HG03175 (cell line): Measurements from ENCODE around the gene TIGD7.
"Not testable (repeated sequence)": the region's sequence is repeated elsewhere in the genome, so short reads cannot be mapped to it uniquely, and the experiment has no call there.

ENCODE experiments used
- ATAC-seq: cut with Tn5 transposase; IDR thresholded peaks from one replicate; pipeline ENCODE4 v1.9.1; 2021; ENCODE audit warnings: mild to moderate bottlenecking, moderate library complexity; ENCODE audit not compliant: unreplicated experiment

The TIGD7 gene

GRCh38 chr16:3282730-3283542, 22.3 kb downstream of the TIGD7 start, which contains the start of gene ZNF263:
ZNF263 (plus strand) TSS chr16:3283491; CDS start chr16:3283819, 328 bp downstream.
- peak; percentile 81 for ATAC-seq

DNA sequence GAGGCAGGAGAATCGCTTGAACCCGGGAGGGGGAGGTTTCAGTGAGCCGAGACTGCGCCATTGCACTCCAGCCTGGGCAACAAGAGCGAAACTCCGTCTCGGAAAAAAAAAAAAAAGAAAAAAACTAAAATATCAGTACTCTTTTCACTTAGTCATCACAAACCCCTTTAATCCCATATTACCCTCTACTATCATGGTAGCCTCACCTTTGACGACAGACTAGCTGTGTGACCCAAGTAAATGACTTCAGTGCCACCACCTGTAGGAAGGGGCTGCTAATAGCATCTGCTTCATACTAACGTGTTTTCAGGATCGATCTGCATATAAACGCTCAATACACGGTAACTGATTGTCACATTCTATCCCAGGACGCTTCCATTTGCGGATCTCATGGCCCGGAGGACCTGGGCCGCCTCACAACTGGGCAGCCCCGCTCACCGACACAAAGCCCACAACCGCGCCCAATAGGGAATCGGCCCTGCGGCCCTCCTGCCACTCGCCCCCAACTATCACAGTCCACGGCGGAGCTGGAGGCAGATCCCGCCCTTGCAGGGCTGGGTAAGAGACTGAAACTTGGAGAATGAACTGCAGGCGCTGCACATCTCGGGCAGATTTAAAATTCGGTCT, 23.0 kb downstream of the TIGD7 start:
- peak; percentile 33 for ATAC-seq

GRCh38 chr16:3281222-3281820, 23.9 kb downstream of the TIGD7 start:
- no peak for ATAC-seq

DNA sequence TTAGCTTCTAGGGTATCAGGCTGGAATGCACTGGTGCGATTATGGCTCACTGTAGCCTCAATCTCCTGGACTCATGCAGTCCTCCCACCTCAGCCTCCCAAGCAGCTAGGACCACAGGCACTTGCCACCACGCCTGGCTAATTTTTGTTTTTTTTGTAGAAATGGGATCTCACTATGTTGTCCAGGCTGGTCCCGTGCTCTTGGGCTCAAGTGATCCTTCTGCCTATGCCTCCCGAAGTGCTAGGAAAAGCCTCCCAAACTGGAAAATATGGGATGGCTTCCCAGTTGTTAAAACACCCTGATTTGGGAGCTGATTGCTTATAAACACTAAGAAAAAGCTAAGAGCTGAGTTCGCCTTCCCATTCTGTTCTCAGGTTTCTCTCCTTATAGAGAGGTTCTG, 28.6 kb downstream of the TIGD7 start:
- ATAC-seq: no peak

DNA sequence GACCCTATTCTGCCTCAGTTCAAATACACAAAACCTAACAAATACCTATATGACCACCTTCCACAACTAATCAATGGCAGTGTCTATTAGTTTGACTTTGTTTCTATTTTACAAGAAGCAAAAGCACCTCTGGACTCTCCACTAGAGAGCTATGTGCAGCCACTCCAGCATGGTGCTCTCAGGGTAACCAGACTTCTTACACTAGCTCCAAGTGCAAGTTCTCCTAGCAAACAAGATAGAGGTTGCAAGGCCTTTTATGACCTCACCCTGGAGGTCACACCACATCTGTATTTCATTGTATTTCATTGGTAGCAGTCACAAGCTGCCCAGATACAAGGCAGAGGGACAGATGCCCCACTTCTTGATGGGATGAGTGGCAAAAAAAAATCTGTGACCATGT, 30.3 kb downstream of the TIGD7 start:
- ATAC-seq: no peak

DNA sequence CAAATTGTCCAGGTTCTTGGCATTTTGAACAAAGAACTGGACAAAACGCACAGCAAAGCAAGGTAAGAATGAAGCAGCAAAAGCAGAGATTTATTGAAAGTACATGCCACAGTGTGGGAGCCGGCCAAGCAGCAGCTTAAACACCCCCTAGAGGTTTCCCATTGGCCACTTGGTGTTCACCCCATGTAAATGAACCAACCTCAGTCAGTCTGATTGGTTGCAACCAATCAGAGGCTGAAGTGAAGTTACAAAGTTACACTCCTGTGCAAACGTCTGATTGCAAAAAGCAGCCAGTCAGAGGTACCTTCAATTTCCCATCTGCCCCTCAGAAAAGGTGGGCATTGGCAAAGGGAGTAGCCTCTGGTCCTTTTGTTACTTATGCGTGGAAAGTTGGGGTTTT, 30.7 kb downstream of the TIGD7 start:
- ATAC-seq: no peak

DNA sequence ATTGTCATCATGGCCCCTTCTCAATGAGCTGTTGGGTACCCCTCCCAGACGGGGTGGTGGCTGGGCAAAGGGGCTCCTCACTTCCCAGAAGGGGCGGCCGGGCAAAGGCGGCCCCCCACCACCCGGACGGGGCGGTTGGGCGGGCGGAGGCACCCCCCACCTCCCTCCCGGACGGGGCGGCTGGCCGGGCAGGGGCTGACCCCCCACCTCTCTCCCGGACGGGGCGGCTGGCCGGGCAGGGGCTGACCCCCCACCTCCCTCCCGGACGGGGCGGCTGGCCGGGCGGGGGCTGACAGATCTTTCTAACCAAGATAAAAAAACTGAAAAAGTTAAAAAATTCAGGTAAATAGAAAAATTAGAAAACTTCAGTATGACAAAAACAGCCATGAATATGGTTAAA, 33.9 kb downstream of the TIGD7 start:
- not testable (repeated sequence) for ATAC-seq

GRCh38 chr16:3270718-3271117, 34.5 kb downstream of the TIGD7 start:
- not testable (repeated sequence) for ATAC-seq

GRCh38 chr16:3268294-3268693, 36.9 kb downstream of the TIGD7 start:
- no peak for ATAC-seq

GRCh38 chr16:3266873-3267537, 38.2 kb downstream of the TIGD7 start:
- ATAC-seq: no peak

DNA sequence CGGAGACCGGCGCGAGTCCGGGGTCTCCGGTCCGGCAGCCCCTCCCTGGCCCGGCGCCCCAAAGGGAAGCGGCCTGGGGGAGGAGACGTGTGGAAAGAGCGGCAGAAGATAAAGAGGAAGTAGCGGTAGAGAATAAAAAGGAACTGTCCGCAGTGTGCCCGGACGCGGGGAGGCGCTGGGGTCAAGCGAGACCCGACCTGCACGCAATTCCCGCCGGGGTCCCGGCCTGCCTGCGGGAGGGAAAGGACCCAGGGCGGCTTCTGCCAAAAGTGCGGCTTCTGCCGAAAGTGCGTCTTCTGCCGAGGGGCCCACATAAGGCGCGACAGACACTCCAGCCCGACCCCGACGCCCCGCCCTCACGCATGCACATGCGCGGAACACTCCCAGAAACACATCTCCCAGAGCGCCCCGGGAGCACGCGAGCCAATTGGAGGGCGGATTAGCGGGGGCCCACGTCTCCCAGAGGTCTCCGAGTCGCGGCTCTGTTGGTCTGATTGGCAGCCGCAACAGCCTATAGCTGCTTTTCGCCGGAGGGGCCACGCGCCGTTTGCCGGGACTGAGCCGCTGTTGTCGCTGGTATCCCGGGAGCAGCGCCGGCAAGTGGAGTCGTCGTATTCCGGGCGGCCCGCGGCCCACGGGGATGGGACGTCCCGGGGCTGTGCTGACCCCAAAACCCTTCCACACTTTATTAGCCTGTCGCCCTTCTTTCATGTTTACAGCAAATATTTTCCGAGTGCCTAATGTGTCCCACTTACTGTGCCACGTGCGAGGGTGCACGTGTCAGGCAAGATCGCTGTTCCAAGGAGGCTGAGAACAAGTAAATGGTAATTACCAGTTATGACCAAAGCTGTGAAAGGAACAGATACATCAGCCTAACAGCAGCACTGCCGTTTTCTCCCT, 40.8 kb downstream of the TIGD7 start:
- ATAC-seq: peak; percentile 87

DNA sequence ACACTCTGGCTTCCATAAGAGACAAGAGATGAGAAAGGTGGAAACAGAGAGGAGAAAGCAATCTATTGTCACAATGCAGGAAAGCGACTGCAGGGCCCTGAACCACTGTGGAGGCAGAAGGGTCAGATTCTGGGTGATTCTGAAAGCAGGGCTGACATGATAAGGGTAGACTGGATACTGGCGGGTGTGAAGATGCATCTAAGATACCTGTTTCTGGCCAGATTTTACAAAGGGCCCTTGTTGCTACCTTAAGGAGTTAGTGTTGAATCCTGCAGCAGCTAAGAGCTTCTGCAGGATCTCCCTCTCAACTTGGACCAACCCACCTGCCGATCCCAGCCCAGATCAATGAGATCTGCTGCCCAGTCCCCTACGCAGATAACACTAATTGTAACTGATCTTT, 42.7 kb downstream of the TIGD7 start:
- ATAC-seq: no peak

- no peak for ATAC-seq
These were observed 45.4 kb downstream of the TIGD7 start for GRCh38 chr16:3259836-3260235.

GRCh38 chr16:3256866-3257465, 48.3 kb downstream of the TIGD7 start:
- no peak for ATAC-seq

DNA sequence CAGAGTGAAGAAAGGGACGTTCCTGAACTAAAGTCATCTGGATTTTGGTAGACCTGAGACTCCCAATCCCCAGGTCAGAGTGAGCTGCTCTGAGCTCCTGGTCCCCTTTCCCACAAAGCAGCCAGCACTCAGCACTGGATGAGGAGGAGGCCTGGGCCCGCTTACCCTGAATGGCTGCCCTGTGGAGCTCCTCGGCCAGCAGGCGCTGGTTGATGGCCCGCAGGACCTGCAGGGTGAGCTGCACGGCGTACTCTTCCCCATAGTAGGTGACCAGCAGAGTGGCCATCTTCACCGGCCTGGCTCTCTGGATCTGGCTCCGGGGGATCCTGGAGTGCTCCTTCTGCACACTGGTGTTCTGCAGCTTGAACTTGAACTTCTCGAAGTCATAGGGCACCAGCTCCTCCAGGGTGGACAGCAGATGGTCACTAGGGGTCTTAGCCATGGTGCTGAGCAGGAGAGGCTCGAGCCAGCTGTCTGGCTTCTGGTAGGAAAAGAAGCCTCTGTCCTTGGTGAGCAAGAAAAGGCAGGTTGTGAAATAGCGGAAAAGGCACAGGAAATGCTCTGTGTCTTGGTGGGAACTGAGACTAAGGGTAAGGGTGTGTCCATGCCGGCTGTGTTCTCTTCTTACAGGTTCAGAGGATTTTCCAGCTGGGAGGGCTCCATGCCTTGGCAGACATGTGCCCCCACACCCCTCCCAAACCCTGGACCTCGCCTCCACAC, 48.9 kb downstream of the TIGD7 start, which contains the start of gene MEFV:
MEFV (minus strand) TSS at position 488 of the 720 bp plus-strand sequence; CDS start at position 442, 46 bp downstream.
- ATAC-seq: no peak

GRCh38 chr16:3254309-3254708, 50.9 kb downstream of the TIGD7 start:
- ATAC-seq: no peak

DNA sequence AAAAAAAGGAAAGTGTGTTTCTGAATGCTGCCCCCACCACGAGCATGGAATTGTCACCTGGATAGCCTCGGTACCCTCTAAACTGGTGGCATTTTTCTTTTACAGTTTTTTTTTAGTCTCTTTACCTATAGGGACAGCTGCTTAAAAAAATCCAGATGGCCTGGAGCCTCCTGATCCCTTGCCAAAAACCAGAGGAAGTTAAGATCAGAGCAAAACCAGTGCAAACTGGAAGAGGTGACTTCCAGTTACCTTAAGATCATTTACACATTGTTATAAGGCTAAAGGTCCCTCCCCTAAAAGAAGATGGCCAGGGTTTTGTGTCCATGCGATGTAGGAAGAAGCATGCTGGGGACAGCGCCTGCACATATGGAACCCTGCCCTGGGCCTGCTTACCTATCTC, 52.3 kb downstream of the TIGD7 start:
- ATAC-seq: no peak

DNA sequence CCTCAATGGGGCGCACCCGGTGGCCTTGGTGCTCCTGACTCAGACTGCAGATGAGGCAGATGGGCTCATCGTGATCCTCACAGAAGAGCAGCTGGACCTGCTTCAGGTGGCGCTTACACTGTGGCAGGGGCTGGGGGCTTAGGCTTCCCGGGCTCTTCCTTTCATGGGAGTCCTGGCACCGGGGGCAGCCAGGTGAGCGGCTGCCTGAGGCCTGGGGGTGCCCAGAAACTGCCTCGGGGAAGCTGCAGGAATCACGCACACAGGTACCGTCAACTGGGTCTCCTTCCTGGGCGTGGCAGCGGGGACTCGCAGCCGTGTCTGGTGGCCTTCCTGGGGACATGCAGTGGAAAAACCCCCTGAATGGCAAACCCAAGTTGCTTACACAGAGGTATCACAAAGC, 55.8 kb downstream of the TIGD7 start:
- ATAC-seq: no peak

- ATAC-seq: no peak
These were observed 56.2 kb downstream of the TIGD7 start for GRCh38 chr16:3249020-3249419.
